ENCODE data around the gene ROBO3. TPM values are rescaled to one million over a fixed set of nuclear protein-coding genes. Genes with fewer than 3 reads are reported as not detected.

The ROBO3 gene
- total RNA-seq, 1 experiment from 2014 or later, result 30.7 TPM

GRCh38 chr11:124817036-124817435 lies 48.2 kb upstream of the ROBO3 start:
- ChIA-PET RAD21 (ENCODE audit: low non-redundant PET in 1 of 2, low total read pairs in 2 of 2, uncharacterized antibody in 2 of 2, unreplicated experiment in 2 of 2) (no interaction called here), CTCF (no interaction called here), POLR2A (no interaction called here)
- Histone ChIP-seq H3K27me3 (ENCODE audit: insufficient read depth, low read length) (0 out of 2 replicates have a peak, but pooled peaks cover 7% of the 10 kb centered on the region), H3K9me2 (ENCODE audit: insufficient read depth) (no peaks in the 10 kb centered on the region), H3K4me3 (replicated peaks in 1 of 2; ENCODE audit: low read depth in 1 of 2, low read length in 2 of 2) (no peak overlapping the region), H3K36me3 (ENCODE audit: control insufficient read depth in 1 of 2, insufficient read depth in 2 of 2, low read length in 2 of 2) (no peaks in the 10 kb centered on the region), H2AFZ (ENCODE audit: low read depth, low read length, poor library complexity, severe bottlenecking) (no peak overlapping the region), H3K4me2 (ENCODE audit: low read length) (no peak overlapping the region), H4K20me1 (ENCODE audit: insufficient read depth) (no peaks in the 10 kb centered on the region), H3K27ac (ENCODE audit: low read depth, low read length) (no peak overlapping the region), H3K9me3 (ENCODE audit: control insufficient read depth in 1 of 2, insufficient read depth in 1 of 2, low read depth in 1 of 2, low read length in 2 of 2) (no peaks in the 10 kb centered on the region), H3K9ac (ENCODE audit: low read length) (no peak overlapping the region), H3K4me1 (ENCODE audit: control insufficient read depth in 1 of 2, insufficient read depth in 2 of 2, low read length in 2 of 2) (no peaks in the 10 kb centered on the region), H3K79me2 (ENCODE audit: insufficient read depth, low read length) (no peaks in the 10 kb centered on the region)
- intact Hi-C loops (cut with micrococcal nuclease), result no loop called here
- no peak for TF ChIP-seq EGR1 (IDR thresholded peaks at IDR 0.05; ENCODE audit: low read depth)
- no peak for TF ChIP-seq ZNF274 (IDR thresholded peaks at IDR 0.05; ENCODE audit: low read depth, low read length)
- no peak for TF ChIP-seq FOSL1 (IDR thresholded peaks at IDR 0.05; ENCODE audit: low read depth)
- no peak for TF ChIP-seq TCF7L2 (IDR thresholded peaks at IDR 0.05; ENCODE audit: borderline replicate concordance, extremely low read depth, insufficient read depth, insufficient read length)
- no peak for TF ChIP-seq CBX3 (IDR thresholded peaks at IDR 0.05; ENCODE audit: low read depth)
- ATAC-seq (no peak), DNase-seq (ENCODE audit: low read depth, low spot score) (no peak)
- no TSS peak for BruUV-seq (replicated peaks)

DNA sequence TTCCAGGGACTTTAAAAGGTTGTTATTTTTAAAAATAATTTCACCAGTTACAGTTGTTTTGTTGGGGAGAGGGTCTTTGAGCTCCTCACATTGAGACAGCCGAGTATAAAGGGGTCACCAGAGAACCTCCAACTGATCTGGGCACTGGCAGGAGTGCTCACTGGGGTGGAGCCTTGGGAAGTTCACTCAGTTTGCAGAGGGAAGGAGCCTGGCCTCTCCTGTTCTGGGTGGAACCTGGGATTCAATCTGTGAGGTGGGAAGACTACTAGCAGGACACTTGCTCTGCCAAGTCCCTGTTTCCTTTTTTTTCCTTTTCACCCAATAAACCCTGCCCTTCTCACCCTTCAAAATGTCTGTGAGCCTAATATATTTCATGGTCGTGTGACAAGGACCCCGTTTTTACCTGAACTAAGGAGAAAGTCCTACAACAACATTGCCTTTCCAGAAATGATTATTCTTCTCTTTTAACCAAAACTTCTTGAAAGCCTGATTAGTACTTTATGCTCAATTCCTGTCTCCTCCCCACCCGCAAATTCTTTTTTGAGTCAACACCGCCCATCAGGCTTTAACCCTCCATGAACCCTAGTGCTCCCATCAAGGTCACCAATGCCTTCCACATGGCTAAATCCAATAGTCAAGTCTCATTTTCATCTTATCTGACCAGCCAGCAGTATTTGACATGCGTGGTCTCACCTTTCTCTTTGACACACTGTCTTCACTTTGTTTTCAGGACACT lies 43.1 kb upstream of the ROBO3 start:
- no peaks in the 10 kb centered on the region for H3K4me1 ChIP-seq (ENCODE audit: control insufficient read depth in 1 of 2, insufficient read depth in 2 of 2, low read length in 2 of 2)
- no peaks in the 10 kb centered on the region for H4K20me1 ChIP-seq (ENCODE audit: insufficient read depth)
- no peaks in the 10 kb centered on the region for H3K79me2 ChIP-seq (ENCODE audit: insufficient read depth, low read length)
- intact Hi-C loops (cut with micrococcal nuclease), result no loop called here
- H3K9me3 ChIP-seq (ENCODE audit: control insufficient read depth in 1 of 2, insufficient read depth in 1 of 2, low read depth in 1 of 2, low read length in 2 of 2), result no peaks in the 10 kb centered on the region
- ChIA-PET POLR2A (no interaction called here), CTCF (no interaction called here), RAD21 (ENCODE audit: low non-redundant PET in 1 of 2, low total read pairs in 2 of 2, uncharacterized antibody in 2 of 2, unreplicated experiment in 2 of 2) (no interaction called here)
- no peak overlapping the region for H3K4me2 ChIP-seq (ENCODE audit: low read length)
- H3K9ac ChIP-seq (ENCODE audit: low read length), result no peak overlapping the region
- no peak for TF ChIP-seq ZNF274 (IDR thresholded peaks at IDR 0.05; ENCODE audit: low read depth, low read length)
- no peak for TF ChIP-seq FOSL1 (IDR thresholded peaks at IDR 0.05; ENCODE audit: low read depth)
- no peak overlapping the region for H3K4me3 ChIP-seq (replicated peaks in 1 of 2; ENCODE audit: low read depth in 1 of 2, low read length in 2 of 2)
- no peaks in the 10 kb centered on the region for H3K36me3 ChIP-seq (ENCODE audit: control insufficient read depth in 1 of 2, insufficient read depth in 2 of 2, low read length in 2 of 2)
- DNase-seq (ENCODE audit: low read depth, low spot score) (no peak), ATAC-seq (no peak)
- no peaks in the 10 kb centered on the region for H3K9me2 ChIP-seq (ENCODE audit: insufficient read depth)
- no peak overlapping the region for H2AFZ ChIP-seq (ENCODE audit: low read depth, low read length, poor library complexity, severe bottlenecking)
- BruUV-seq (replicated peaks), result no TSS peak
- H3K27ac ChIP-seq (ENCODE audit: low read depth, low read length), result no peak overlapping the region
- H3K27me3 ChIP-seq (ENCODE audit: insufficient read depth, low read length), result 0 out of 2 replicates have a peak, but pooled peaks cover 4% of the 10 kb centered on the region
